ENCODE data around the gene PPM1N. TPM values are rescaled to one million over a fixed set of nuclear protein-coding genes. Genes with fewer than 3 reads are reported as not detected.

The PPM1N gene
- polyA plus RNA-seq, 3 donors = 1.3 to 4.3 (median 2.7) TPM

DNA sequence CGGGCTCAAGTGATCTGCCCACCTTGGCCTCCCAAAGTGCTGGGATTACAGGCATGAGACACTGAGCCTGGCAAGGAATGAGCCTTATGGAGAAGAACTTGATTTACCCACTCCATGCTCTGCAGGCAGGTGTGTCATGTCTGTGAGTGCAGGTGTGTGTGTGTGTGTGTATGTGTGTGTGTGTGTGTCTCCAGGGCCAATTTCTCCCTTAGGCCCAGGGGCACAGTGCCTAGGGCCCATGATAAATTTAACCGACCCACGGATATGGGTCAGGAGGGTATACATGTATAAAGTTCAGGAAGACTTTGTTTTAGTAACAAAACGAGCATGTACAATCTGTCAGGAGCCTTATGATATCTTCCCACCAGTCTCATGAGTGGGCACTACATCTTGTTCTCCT is 35.0 kb upstream of the PPM1N start:
- Mint-ChIP-seq H3K4me1 (peaks cover 19% of the 10 kb centered on the region), H3K27me3 (ENCODE audit: low read depth in 3 of 3) (peaks cover 11 to 26% (median 24%) of the 10 kb centered on the region in 3 donors), H3K27ac (no peak overlapping the region), H3K36me3 (no peaks in the 10 kb centered on the region), H3K4me3 (no peak overlapping the region), H3K9me3 (peaks cover 0 to 7% (median 4%) of the 10 kb centered on the region in 7 donors)
- H2AFZ ChIP-seq (ENCODE audit: insufficient read depth, low read depth, low read length, poor library complexity, severe bottlenecking) = no peak overlapping the region
- no peak overlapping the region for H3K27ac ChIP-seq (ENCODE audit: low read depth in 1 of 2, low read length in 2 of 2)
- WGBS (ENCODE audit: insufficient coverage) = 100% methylated on average over 1 of the region's 4 CpGs
- H3K9ac ChIP-seq (ENCODE audit: insufficient read depth, low read length, poor library complexity, severe bottlenecking) = no peak overlapping the region
- DNase-seq = no peak
- no peaks in the 10 kb centered on the region for H3K9me3 ChIP-seq (replicated peaks in 1 of 2; ENCODE audit: control insufficient read depth in 1 of 2, insufficient read depth in 1 of 2, low read length in 2 of 2)
- no peaks in the 10 kb centered on the region for H3K27me3 ChIP-seq (ENCODE audit: control insufficient read depth in 2 of 2, insufficient read depth in 2 of 2, low read length in 2 of 2)
- H3K36me3 ChIP-seq (replicated peaks in 1 of 2; ENCODE audit: control insufficient read depth in 1 of 2, insufficient read depth in 2 of 2, low read length in 2 of 2) = no peaks in the 10 kb centered on the region
- H3K4me3 ChIP-seq (replicated peaks in 1 of 3; ENCODE audit: low read depth in 2 of 3, low read length in 3 of 3) = no peak overlapping the region
- H3K4me1 ChIP-seq (ENCODE audit: control insufficient read depth in 1 of 2, insufficient read depth in 2 of 2, low read length in 2 of 2) = peaks cover 8 to 16% of the 10 kb centered on the region in 2 donors
- intact Hi-C loops (cut with micrococcal nuclease) = no loop called here
- H3K79me2 ChIP-seq (ENCODE audit: insufficient read depth, low read length) = no peaks in the 10 kb centered on the region
- H3K4me2 ChIP-seq (replicated peaks; ENCODE audit: extremely low read depth, low read length, poor library complexity, severe bottlenecking) = no peak overlapping the region
- peaks cover 4% of the 10 kb centered on the region for H4K20me1 ChIP-seq (ENCODE audit: insufficient read depth, low read length)
- TF ChIP-seq, protein P1, sequence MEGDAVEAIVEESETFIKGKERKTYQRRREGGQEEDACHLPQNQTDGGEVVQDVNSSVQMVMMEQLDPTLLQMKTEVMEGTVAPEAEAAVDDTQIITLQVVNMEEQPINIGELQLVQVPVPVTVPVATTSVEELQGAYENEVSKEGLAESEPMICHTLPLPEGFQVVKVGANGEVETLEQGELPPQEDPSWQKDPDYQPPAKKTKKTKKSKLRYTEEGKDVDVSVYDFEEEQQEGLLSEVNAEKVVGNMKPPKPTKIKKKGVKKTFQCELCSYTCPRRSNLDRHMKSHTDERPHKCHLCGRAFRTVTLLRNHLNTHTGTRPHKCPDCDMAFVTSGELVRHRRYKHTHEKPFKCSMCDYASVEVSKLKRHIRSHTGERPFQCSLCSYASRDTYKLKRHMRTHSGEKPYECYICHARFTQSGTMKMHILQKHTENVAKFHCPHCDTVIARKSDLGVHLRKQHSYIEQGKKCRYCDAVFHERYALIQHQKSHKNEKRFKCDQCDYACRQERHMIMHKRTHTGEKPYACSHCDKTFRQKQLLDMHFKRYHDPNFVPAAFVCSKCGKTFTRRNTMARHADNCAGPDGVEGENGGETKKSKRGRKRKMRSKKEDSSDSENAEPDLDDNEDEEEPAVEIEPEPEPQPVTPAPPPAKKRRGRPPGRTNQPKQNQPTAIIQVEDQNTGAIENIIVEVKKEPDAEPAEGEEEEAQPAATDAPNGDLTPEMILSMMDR (IDR thresholded peaks at IDR 0.05) = no peak

DNA sequence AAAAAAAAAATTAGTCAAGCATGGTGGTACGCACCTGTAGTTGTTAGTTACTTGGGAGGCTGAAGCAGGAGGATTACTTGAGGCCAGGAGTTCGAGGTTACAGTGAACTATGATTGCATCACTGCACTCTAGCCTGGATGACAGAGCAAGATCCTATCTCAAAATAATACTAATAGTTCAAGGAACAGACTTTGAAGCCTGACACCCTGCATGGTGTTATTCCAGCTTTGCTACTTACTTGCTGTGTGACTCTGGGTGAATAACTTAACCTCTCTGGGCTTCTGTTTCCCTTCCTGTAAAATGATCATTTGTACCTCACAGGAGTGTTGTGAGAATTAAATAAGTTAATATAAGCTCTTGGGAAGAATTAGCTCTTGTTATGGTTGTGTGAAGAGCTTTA is 34.0 kb upstream of the PPM1N start:
- Histone ChIP-seq H4K20me1 (ENCODE audit: insufficient read depth, low read length) (peaks cover 14% of the 10 kb centered on the region), H3K4me1 (ENCODE audit: control insufficient read depth in 1 of 2, insufficient read depth in 2 of 2, low read length in 2 of 2) (peaks cover 8 to 15% of the 10 kb centered on the region in 2 donors), H3K4me2 (replicated peaks; ENCODE audit: extremely low read depth, low read length, poor library complexity, severe bottlenecking) (no peak overlapping the region), H2AFZ (ENCODE audit: insufficient read depth, low read depth, low read length, poor library complexity, severe bottlenecking) (no peak overlapping the region), H3K4me3 (replicated peaks in 1 of 3; ENCODE audit: low read depth in 2 of 3, low read length in 3 of 3) (no peak overlapping the region), H3K9ac (ENCODE audit: insufficient read depth, low read length, poor library complexity, severe bottlenecking) (no peak overlapping the region), H3K27me3 (ENCODE audit: control insufficient read depth in 2 of 2, insufficient read depth in 2 of 2, low read length in 2 of 2) (no peaks in the 10 kb centered on the region), H3K36me3 (replicated peaks in 1 of 2; ENCODE audit: control insufficient read depth in 1 of 2, insufficient read depth in 2 of 2, low read length in 2 of 2) (no peaks in the 10 kb centered on the region), H3K9me3 (replicated peaks in 1 of 2; ENCODE audit: control insufficient read depth in 1 of 2, insufficient read depth in 1 of 2, low read length in 2 of 2) (no peaks in the 10 kb centered on the region), H3K79me2 (ENCODE audit: insufficient read depth, low read length) (no peaks in the 10 kb centered on the region), H3K27ac (ENCODE audit: low read depth in 1 of 2, low read length in 2 of 2) (no peak overlapping the region)
- H3K4me1 Mint-ChIP-seq = peaks cover 19% of the 10 kb centered on the region
- H3K36me3 Mint-ChIP-seq = no peaks in the 10 kb centered on the region
- no peak overlapping the region for H3K4me3 Mint-ChIP-seq
- WGBS (ENCODE audit: insufficient coverage) = 85% methylated on average over 2 of the region's 2 CpGs
- TF ChIP-seq, protein P1 (IDR thresholded peaks at IDR 0.05) = no peak
- DNase-seq = peak in 1 of 3 donors; percentile 16
- peaks cover 13 to 32% (median 31%) of the 10 kb centered on the region in 3 donors for H3K27me3 Mint-ChIP-seq (ENCODE audit: low read depth in 3 of 3)
- intact Hi-C loops (cut with micrococcal nuclease) = no loop called here
- H3K9me3 Mint-ChIP-seq = peaks cover 0 to 16% (median 8%) of the 10 kb centered on the region in 7 donors
- peak overlapping the region in 1 of 7 donors; percentile 81 for H3K27ac Mint-ChIP-seq

All from CD14-positive monocyte (primary cell).